SK-N-MC (cell line): ENCODE measurements around the gene VMP1.
"Not testable (repeated sequence)": the region's sequence is repeated elsewhere in the genome, so short reads cannot be mapped to it uniquely, and the experiment has no call there.

Experiments
- DNase-seq: peaks from one replicate; pipeline ENCODE4 v3.0.0-alpha.2; 2011; ENCODE audit warnings: low read depth, low spot score
- H3K27ac ChIP-seq: fragments of 200-600 bp; sonication (generic); 2 replicates; pipeline ENCODE4 v1.5.1; 2016; ENCODE audit warnings: mixed run types
- H3K36me3 ChIP-seq: fragments of 200-600 bp; sonication (generic); 2 replicates; pipeline ENCODE4 v1.6.1; 2017; ENCODE audit warnings: antibody characterized with exemption, low read length, mixed read lengths; ENCODE audit not compliant: insufficient read depth
- H3K4me3 ChIP-seq: fragments of 200-600 bp; sonication (generic); 2 replicates; pipeline ENCODE4 v1.5.1; 2016
- H3K9ac ChIP-seq: fragments of 200-600 bp; sonication (generic); 2 replicates; pipeline ENCODE4 v1.8.0; 2017; ENCODE audit warnings: mixed run types, mixed read lengths; ENCODE audit not compliant: insufficient read length
- H3K9me3 ChIP-seq: fragments of 200-600 bp; sonication (generic); 2 replicates; pipeline ENCODE4 v1.6.1; 2017; ENCODE audit warnings: low read depth, mild to moderate bottlenecking, antibody characterized with exemption, low read length, moderate library complexity, mixed read lengths
- EZH2 ChIP-seq: fragments of 200-600 bp; sonication (generic); IDR thresholded peaks from one replicate; pipeline ENCODE4 v1.6.1; 2017; ENCODE audit warnings: antibody characterized with exemption
- FOXP2 ChIP-seq: optimal IDR thresholded peaks from 2 replicates; pipeline ENCODE3; 2011; ENCODE audit warnings: mild to moderate bottlenecking, moderate library complexity; ENCODE audit not compliant: insufficient read depth; ENCODE audit errors: extremely low read length, control extremely low read depth
- POLR2AphosphoS5 ChIP-seq: IDR thresholded peaks from 2 replicates; pipeline ENCODE4 v1.6.1; 2012; ENCODE audit warnings: mild to moderate bottlenecking, low read depth, low read length, borderline replicate concordance

The VMP1 gene

DNA sequence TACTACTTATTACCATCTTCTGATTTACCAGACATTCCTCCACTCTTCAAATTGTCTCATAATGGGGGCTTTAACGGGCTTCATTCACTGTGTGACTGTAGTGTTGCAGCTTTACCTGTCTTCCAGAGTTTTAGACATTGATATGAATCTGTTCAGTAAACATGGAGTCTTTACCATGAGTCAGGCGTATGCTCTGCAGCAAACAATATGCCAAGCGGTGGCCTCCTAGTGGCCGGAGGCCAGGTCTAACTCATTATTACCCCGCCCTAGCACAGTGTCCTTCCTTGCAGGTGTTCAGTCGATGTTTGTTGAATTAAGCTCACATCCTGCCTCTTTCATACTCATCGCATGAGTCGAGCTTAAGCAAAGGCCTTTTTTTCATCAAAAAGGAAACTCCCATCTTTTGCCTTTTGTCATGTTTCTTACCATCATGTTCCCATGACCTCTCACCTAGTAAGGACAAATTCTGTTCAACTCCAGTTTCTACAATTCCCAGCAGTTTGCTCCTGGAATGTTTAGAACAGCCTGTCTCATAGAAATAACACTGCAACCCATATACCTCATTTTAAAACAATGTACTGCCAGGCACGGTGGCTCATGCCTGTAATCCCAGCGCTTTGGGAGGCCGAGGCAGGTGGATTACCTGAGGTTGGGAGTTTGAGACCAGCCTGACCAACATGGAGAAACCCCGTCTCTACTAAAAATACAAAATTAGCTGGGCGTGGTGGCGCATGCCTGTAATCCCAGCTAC, 145.9 kb downstream of the VMP1 start:
- TF ChIP-seq FOXP2 (no peak), EZH2 (no peak), POLR2AphosphoS5 (no peak)
- H3K27ac ChIP-seq: no peak overlapping the region
- H3K36me3 ChIP-seq: no peaks in the 10 kb centered on the region
- H3K9ac ChIP-seq: no peak overlapping the region
- H3K9me3 ChIP-seq: no peaks in the 10 kb centered on the region
- DNase-seq: no peak
- no peak overlapping the region for H3K4me3 ChIP-seq

DNA sequence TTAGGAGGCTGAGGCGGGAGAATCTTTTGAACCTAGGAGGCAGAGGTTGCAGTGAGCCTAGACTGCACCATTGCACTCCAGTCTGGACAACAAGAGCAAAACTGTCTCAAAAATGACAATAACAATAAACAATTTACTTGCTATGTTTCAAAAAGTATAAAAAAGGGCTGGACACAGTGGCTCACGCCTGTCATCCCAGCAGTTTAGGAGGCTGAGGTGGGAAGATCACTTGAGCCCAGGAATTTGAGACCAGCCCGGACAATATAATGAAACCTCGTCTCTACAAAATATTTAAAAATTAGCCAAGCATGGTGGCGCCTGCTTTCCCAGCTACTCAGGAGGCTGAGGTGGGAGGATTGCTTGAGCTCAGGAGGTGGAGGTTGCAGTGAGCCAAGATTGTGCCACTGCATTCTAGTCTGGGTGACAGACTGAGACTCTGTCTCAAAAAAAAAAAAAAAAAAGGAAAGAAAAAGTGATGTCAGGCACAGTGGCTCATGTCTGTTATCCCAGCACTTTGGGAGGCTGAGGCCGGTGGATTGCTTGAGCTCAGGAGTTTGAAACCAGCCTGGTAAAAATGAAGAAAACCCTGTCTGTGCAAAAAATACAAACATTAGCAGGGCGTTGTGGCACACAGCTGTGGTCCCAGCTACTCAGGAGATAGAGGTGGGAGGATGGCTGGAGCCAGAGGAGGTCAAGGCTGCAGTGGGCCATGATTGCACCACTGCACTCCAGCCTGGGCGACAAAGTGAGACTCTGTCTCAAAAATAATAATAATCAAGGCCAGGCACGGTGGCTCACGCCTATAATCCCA, 146.7 kb downstream of the VMP1 start:
- not testable (repeated sequence) for H3K36me3 ChIP-seq, H3K27ac ChIP-seq, H3K9me3 ChIP-seq, H3K4me3 ChIP-seq, DNase-seq, H3K9ac ChIP-seq

- DNase-seq: no peak
- Histone ChIP-seq H3K9ac (no peak overlapping the region), H3K4me3 (no peak overlapping the region), H3K36me3 (no peaks in the 10 kb centered on the region; the same call in 1 of the 2 replicates), H3K27ac (no peak overlapping the region), H3K9me3 (no peaks in the 10 kb centered on the region)
- no peak for TF ChIP-seq POLR2AphosphoS5
- TF ChIP-seq EZH2: no peak
- no peak for TF ChIP-seq FOXP2
These were observed 149.7 kb downstream of the VMP1 start for GRCh38 chr17:59856859-59857794.

GRCh38 chr17:59858167-59858816, 150.8 kb downstream of the VMP1 start:
- Histone ChIP-seq H3K9ac (peak overlapping the region; percentile 3), H3K4me3 (peak overlapping the region; percentile 14; the same call in 1 of the 2 replicates), H3K9me3 (no peaks in the 10 kb centered on the region), H3K36me3 (no peaks in the 10 kb centered on the region; the same call in 1 of the 2 replicates), H3K27ac (peak overlapping the region; percentile 69)
- TF ChIP-seq EZH2 (no peak), POLR2AphosphoS5 (no peak), FOXP2 (no peak)
- DNase-seq: no peak

DNA sequence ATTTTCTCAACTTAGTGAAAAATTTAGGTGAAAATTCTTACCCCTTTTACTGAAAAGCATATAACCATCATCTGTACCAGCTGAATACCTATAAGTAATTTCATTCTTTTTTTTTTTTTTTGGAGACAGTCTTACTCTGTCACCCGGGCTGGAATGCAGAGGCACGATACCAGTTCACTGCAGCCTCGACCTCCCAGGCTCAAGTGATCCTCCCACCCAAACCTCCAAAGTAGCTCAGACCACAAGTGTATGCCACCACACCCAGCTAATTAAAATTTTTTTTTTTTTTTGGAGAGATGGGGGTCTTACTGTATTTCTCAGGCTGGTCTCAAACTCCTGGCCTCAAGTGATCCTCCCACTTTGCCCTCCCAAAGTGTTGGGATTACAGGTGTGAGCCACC, 151.5 kb downstream of the VMP1 start:
- no peak overlapping the region for H3K9ac ChIP-seq

GRCh38 chr17:59859444-59860025, 152.1 kb downstream of the VMP1 start:
- H3K36me3 ChIP-seq: no peaks in the 10 kb centered on the region; the same call in 1 of the 2 replicates
- TF ChIP-seq FOXP2: no peak
- no peak for TF ChIP-seq POLR2AphosphoS5
- TF ChIP-seq EZH2: no peak
- no peaks in the 10 kb centered on the region for H3K9me3 ChIP-seq
- H3K27ac ChIP-seq: peak overlapping the region; percentile 32; the same call in 1 of the 2 replicates
- no peak overlapping the region for H3K9ac ChIP-seq
- DNase-seq: no peak
- no peak overlapping the region for H3K4me3 ChIP-seq

More for the DNA sequence above, 151.5 kb downstream of the VMP1 start:
- H3K4me3 ChIP-seq: no peak overlapping the region
- peak overlapping the region; percentile 69 for H3K27ac ChIP-seq
- TF ChIP-seq EZH2 (no peak), FOXP2 (no peak), POLR2AphosphoS5 (no peak)
- H3K9me3 ChIP-seq: no peaks in the 10 kb centered on the region
- DNase-seq: no peak
- no peaks in the 10 kb centered on the region; the same call in 1 of the 2 replicates for H3K36me3 ChIP-seq

- Histone ChIP-seq H3K27ac (no peak overlapping the region), H3K36me3 (no peaks in the 10 kb centered on the region; the same call in 1 of the 2 replicates), H3K9me3 (no peaks in the 10 kb centered on the region), H3K9ac (no peak overlapping the region), H3K4me3 (no peak overlapping the region)
- no peak for DNase-seq
- no peak for TF ChIP-seq EZH2
- TF ChIP-seq FOXP2: no peak
- no peak for TF ChIP-seq POLR2AphosphoS5
These were observed 156.2 kb downstream of the VMP1 start for GRCh38 chr17:59863616-59864015.

DNA sequence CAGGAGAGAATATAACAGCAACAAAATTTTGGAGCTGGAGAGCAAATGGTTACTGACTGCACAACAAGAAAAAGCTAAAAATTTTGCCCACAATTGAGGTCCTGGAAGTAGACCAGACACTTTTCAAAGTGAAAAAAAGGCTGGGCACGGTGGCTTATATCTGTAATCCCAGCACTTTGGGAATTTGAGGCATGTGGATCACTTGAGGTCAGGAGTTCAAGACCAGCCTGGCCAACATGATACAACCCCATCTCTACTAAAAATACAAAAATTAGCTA, 162.4 kb downstream of the VMP1 start:
- no peak overlapping the region for H3K4me3 ChIP-seq
- TF ChIP-seq FOXP2 (no peak), POLR2AphosphoS5 (no peak), EZH2 (no peak)
- DNase-seq: no peak
- H3K9ac ChIP-seq: no peak overlapping the region
- 0 out of 2 replicates have a peak, but pooled peaks cover 4% of the 10 kb centered on the region for H3K36me3 ChIP-seq
- H3K27ac ChIP-seq: 0 out of 2 replicates have a peak overlapping the region, but pooled peaks have one; percentile 25
- H3K9me3 ChIP-seq: no peaks in the 10 kb centered on the region
